Prostate gland (tissue), 2 donors: ENCODE data around the gene CCDC68.

ENCODE experiments used
- POLR2A ChIP-seq: fragments of 450-650 bp; IDR thresholded peaks from one replicate; pipeline ENCODE4 v1.6.1; 2016; ENCODE audit warnings: antibody characterized with exemption, mild to moderate bottlenecking
- POLR2AphosphoS5 ChIP-seq: sonication (generic); formaldehyde crosslinking; IDR thresholded peaks from one replicate; pipeline ENCODE4 v1.6.1; 2017; ENCODE audit warnings: antibody characterized with exemption
- TF ChIP-seq, protein P1 (sequence below), 4 experiments: fragments of 200-600 bp in 2 of 4; fragments of 450-650 bp in 2 of 4; sonication (generic) in 2 of 4; IDR thresholded peaks; 1 replicate in 3 of 4; 2 replicates in 1 of 4; pipeline ENCODE4 v1.5.1; 2016 to 2019; ENCODE audit warnings: antibody characterized with exemption in 4 of 4, mild to moderate bottlenecking in 2 of 4, moderate library complexity in 2 of 4

- TF ChIP-seq POLR2A: no peak
- TF ChIP-seq, protein P1, sequence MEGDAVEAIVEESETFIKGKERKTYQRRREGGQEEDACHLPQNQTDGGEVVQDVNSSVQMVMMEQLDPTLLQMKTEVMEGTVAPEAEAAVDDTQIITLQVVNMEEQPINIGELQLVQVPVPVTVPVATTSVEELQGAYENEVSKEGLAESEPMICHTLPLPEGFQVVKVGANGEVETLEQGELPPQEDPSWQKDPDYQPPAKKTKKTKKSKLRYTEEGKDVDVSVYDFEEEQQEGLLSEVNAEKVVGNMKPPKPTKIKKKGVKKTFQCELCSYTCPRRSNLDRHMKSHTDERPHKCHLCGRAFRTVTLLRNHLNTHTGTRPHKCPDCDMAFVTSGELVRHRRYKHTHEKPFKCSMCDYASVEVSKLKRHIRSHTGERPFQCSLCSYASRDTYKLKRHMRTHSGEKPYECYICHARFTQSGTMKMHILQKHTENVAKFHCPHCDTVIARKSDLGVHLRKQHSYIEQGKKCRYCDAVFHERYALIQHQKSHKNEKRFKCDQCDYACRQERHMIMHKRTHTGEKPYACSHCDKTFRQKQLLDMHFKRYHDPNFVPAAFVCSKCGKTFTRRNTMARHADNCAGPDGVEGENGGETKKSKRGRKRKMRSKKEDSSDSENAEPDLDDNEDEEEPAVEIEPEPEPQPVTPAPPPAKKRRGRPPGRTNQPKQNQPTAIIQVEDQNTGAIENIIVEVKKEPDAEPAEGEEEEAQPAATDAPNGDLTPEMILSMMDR (IDR thresholded peaks at IDR 0.05): no peak
- TF ChIP-seq POLR2AphosphoS5: no peak
Measured at GRCh38 chr18:54918060-54918459, 41.2 kb downstream of the CCDC68 start.
